GM21576 (cell line): ENCODE measurements around the gene EHBP1.
"Not testable (repeated sequence)": the region's sequence is repeated elsewhere in the genome, so short reads cannot be mapped to it uniquely, and the experiment has no call there.

Experiments used
- ATAC-seq: cut with Tn5 transposase; IDR thresholded peaks from one replicate; pipeline ENCODE4 v1.9.1; 2021; ENCODE audit warnings: mild to moderate bottlenecking, moderate library complexity; ENCODE audit not compliant: unreplicated experiment

The EHBP1 gene

GRCh38 chr2:62732262-62732777, 26.8 kb downstream of the EHBP1 start:
- no peak for ATAC-seq

- no peak for ATAC-seq
These were observed 28.0 kb downstream of the EHBP1 start for GRCh38 chr2:62733546-62733945.

GRCh38 chr2:62736899-62737559, 31.5 kb downstream of the EHBP1 start:
- ATAC-seq, result no peak

DNA sequence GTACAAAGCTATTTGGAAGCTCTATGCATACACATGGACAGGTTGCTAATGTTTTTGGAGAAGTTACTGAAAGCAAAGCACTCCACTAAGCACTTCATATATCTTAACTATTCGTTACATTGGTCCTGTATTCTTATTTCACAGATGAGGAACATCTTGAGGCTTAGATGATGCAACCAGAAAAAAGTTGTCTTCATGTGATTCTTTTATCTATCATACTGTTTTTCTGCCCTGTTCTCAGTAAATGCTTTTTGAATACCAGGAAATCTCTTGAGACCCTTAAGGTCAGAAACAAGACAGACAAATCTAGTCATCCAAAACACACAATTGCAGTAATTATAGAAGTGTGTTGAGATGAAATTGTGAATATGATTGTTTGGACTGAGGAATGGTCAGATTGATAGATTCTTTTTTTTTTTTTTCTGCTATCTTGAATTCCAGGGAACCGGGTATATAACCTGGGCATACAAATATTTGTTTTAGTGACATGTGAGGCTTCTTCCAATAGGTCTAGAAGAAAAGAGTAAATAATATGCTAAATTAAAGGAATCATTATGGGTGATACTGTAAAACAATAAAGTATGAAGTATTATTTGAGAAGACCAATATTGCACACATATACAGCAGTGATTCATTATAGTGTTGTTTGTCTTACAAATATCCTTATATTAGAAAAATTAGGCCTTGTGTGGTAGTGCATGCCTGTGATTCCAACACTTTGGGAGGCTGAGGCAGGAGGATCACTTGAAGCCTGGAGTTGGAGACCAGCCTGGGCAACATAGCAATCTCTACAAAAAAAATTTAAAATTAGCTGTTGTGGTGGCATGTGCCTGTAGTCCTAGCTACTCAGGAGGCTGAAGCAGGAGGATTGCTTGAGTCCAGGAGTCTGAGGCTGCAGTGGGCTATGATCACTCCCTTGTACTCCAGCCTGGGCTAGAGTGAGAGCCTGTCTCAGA, 33.7 kb downstream of the EHBP1 start:
- no peak for ATAC-seq

DNA sequence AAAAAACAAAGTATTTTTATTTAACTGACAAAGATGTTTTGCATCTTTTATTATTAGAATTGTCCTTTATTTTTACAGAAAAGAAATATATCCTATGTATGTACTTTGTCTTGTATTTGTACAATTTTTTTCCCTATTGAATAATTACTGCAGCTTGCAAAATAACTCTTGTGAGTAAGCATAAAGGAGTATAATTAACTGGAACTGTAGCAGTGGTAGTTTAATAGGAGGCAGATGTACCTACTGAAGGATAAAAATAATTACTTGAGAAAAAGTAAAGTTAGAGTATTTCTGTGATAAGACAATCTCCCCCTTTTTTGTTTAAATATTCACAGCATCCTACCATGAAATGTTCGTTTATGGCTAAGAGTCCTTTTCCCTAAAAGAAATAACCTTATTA, 34.7 kb downstream of the EHBP1 start:
- no peak for ATAC-seq

DNA sequence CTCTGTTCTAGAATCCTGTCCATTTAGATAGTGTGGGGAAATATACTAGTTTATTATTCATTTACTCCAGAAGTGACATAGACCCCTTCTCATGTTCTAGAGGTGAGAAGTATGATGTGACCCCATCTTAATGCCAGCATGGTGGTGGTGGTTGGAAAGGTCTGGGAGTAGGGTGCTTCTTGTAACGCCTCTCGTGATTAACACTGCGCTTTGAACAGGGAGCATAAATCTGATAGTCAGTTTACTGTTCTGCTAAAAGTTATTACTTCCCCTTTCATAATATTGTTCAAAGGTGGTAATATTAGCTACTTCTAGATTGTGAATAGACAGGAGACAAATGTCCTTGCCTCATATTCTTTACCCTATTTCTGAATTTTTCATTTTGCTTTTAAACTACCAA, 35.6 kb downstream of the EHBP1 start:
- ATAC-seq, result no peak

DNA sequence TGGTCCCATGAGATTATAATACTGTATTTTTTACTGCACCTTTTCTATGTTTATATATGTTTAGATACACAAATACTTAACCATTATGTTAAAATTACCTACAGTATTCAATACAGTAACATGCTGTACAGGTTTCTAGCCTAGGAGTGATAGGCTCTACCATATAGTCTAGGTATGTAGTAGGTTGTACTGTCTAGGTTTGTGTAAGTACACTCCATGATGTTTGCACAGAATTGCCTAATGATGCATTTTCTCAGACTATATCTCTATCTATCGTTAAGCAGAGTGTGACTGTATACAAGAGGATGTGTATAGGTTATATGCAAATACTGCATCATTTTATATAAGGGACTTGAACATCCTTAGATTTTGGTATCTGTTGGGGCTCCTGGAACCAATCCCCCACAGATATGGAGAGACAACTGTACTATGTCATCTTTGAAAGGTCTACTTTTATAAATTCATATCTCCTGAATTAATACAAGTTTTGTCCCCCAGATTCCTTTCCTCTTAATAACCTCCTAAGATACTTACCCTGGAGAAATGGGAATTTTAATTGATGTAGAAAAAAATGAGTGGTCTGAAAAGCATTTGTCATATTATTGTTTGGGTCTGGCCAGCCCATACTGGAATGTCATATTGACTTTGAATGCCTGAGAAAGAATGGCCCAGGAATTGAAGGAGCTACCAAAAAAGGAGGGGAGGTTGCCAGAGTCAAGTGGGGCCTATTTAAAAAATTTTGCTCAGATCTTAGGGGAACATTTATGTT, 36.6 kb downstream of the EHBP1 start:
- ATAC-seq, result no peak

DNA sequence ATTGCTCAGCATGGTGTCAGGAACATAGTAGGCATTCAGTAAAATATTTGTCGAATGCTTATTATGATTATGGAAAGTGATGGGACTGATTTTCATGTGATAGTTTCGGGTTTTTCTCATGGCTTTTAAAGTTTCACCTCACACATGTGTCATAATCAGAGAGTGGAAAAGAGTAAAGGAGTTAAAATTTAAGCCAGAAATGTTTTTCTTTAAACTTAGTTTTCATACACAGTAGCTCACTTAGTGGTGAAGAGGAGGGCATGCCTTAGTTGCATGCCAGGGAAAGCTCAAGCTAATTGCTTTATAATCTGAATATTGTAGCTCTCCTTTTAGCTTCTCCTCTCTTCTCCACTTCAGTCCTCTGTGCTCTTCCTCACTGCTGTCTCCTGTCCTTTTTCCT, 38.0 kb downstream of the EHBP1 start:
- ATAC-seq, result no peak

DNA sequence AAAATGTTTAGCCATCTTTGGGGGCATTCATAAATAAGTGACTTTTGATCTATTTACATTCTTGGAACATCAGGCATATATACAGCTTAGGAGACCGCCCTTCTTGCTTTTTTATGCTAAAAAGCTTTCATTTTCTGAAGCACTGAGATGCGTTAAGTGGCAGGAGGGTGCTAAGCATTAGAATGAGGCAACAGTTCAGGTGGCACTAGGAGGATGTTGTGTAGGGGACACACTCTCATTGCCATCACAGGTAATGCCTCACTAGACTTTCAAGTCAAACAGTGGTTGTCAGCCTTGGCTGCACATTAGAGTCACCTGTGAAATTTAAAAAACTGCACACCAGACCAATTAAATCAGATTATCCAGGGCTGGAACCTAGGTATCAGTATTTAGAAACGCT, 39.1 kb downstream of the EHBP1 start:
- no peak for ATAC-seq

GRCh38 chr2:62745891-62746481, 40.5 kb downstream of the EHBP1 start:
- ATAC-seq, result no peak

- ATAC-seq, result no peak
These were observed 41.7 kb downstream of the EHBP1 start for GRCh38 chr2:62747169-62747568.

DNA sequence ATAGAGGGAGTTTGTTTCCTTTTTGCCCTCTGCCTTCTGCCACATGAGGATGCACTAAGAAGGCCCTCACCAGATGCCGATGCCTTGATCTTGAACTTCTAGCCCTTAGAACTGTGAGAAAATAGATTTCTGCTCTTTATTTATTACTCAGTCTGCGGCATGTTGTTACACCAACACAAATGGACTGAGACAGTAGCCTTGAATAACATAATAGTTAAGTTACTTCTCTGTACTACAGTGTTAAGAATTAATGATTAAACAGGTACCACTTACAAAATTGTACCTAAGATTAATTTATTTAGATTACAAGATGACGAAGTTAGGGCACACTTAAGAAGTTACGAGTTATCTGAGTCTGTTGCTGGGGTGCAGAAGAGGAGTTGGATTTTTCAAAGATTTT, 42.4 kb downstream of the EHBP1 start:
- no peak for ATAC-seq

GRCh38 chr2:62749111-62749510, 43.6 kb downstream of the EHBP1 start:
- not testable (repeated sequence) for ATAC-seq

- no peak for ATAC-seq
These were observed 51.5 kb downstream of the EHBP1 start for GRCh38 chr2:62757029-62757428.

- no peak for ATAC-seq
These were observed 54.5 kb downstream of the EHBP1 start for GRCh38 chr2:62760026-62760425.

- no peak for ATAC-seq
These were observed 55.0 kb downstream of the EHBP1 start for GRCh38 chr2:62760555-62760954.

DNA sequence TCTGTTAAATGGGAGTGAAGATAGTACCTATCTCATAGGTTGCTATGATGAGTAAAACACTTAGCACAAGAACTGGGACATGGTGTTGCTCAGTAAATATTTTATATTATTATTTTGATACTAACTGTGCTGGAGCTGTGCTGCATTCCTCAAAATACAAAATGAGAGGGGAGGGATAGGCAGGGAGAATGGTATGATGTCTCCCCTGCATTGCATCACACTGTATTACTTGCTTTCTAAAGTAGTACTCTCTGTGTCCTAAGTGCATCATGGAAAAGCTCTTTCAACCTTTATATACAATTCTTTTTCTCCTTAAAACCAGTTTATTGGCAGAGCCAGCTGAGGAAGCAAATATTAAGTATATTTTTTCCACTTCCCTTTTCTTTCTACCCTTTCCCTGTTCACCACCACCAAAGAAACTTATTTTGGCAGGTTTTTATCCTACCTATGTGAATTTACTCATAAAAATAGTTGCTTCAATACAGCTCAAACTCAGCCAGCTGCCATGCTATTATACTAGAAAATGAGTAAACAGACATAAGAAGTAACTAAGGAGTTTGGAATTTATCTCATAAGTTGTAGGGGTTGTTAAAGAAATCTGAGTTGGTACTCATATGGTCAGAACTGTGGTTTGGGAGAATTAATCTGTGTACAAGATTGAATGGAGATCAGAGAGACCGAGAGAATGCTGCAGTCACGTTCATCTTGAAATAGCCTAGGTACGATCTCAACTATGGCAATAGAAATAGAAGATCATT, 60.3 kb downstream of the EHBP1 start:
- ATAC-seq, result no peak

DNA sequence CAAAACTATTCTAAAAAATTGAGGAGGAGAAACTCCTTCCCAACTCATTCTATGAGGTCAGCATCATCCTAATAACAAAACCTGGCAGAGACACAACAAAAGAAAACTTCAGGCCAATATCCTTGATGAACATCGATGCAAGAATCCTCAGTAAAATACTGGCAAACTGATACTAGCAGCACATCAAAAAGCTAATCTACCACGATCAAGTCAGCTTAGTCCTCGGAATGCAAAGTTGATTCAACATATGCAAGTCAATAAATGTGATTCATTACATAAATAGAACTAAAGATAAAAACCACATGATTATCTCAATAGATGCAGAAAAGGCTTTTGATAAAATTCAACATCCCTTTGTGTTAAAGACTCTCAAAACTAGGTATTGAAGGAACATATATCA, 63.1 kb downstream of the EHBP1 start:
- no peak for ATAC-seq

- no peak for ATAC-seq
These were observed 65.1 kb downstream of the EHBP1 start for GRCh38 chr2:62770629-62771028.
